ENCODE data around the gene NFATC1.

NFATC1 gene

DNA sequence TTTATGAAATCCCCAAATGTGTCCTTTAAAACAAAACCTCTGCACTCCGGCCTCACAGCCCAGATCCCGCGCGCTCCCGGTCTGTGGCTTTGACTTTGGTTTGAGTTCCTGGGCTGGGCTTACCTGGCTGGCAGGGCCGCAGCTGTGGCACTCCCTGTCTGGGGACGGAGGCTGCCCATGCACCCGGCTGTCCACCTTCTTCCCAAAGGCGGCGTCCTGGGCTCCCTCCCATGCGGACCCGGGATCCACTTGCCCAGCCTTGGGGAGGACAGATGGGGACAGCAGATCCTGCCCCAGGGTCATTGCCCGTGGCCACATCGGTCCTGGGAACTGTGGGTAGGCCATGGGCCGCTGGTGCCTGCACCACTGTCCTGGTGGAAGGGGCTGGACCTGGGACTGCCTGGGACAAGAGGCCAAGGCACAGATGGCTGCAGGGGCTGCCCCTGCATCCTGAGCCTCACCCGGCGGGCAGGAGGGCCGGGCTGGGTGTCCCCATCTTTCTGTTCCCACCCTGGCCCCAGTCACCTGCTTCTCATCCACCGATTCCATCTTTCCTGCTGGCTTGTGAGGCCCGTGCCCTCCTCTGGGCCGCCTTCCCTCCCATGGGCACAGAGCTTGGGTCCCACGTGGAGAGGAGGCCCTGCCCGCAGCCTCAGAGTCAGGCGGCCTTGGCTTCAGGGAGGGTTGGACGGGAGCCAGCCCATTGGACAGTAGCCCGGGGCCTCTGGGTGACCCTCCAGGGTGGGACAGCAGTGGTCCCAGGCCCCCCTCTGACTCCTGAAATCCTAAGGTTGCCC, 27.7 kb downstream of the NFATC1 start:
- DNase-seq (ENCODE audit: low read depth) = no peak

DNA sequence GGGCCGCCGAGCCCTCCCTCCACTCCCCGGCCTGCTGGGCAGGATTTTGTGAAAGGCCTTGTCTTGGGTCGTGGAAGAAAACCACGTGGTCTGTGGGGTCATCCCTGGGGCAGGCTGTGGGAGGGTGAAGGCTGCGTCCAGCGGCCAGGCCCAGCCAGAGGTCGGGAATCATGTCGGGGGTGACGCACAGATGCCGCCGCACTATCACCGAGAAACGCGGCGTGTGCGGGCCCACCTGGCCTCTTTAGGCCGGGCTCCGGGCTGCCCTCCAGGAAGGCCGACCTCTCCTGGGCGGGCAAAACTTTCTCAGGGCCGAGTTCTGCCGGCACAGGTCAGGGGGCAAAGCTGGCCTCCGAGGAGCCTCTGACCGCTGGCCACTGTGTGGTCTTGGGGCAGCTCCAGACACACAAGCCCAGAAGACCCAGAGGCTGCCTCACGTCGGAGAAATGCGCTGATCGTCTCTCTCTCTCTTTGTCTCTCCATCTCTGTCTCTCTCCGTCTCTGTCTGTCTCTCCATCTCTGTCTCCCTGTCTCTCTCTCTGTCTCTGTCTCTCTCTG, 28.4 kb downstream of the NFATC1 start:
- DNase-seq (ENCODE audit: low read depth) = no peak

DNA sequence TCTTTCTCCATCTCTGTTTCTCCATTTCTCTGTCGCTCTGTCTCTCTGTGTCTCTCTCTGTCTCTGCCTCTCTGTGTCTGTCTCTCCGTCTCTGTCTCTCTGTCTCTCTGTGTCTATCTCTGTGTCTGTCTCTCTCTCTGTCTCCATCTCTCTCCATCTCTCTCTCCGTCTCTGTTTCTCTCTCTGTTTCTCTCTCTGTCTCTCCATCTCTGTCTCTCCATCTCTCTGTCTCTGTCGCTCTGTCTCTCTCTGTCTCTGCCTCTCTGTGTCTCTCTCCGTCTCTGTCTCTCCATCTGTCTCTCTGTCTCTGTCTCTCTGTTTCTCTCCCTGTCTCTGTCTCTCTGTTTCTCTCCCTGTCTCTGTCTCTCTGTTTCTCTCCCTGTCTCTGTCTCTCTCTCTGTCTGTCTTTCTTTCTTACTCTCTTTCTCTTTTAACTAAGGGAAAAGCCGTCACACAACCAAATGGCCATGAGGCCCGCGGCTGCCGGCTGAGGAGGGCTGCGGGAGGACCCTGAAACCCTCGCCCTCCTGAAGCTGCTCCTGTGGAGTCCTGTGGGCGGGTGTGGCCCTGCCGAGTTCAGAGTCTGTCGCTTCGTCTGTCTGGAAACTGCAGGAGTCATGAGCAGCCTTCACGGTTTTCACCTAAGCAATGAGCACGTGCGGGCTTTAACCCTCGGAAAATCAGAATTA, 29.3 kb downstream of the NFATC1 start:
- DNase-seq (ENCODE audit: low read depth) = no peak

DNA sequence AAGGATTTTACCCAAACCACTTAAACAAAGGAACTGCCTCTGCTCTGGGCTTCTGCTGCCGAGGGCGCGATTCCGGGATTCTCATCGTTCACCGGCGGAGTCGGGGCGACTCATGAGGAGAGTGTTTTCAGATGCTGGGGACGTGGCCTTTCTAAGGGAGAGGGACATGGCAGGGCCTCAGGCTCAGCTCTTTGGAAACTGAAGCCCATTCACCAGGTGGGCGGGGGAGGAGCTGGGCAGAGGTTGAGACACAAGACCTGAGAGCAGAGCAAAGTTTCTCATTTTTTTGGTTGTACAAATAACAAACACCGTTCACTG, 29.8 kb downstream of the NFATC1 start:
- DNase-seq (ENCODE audit: low read depth) = no peak

DNA sequence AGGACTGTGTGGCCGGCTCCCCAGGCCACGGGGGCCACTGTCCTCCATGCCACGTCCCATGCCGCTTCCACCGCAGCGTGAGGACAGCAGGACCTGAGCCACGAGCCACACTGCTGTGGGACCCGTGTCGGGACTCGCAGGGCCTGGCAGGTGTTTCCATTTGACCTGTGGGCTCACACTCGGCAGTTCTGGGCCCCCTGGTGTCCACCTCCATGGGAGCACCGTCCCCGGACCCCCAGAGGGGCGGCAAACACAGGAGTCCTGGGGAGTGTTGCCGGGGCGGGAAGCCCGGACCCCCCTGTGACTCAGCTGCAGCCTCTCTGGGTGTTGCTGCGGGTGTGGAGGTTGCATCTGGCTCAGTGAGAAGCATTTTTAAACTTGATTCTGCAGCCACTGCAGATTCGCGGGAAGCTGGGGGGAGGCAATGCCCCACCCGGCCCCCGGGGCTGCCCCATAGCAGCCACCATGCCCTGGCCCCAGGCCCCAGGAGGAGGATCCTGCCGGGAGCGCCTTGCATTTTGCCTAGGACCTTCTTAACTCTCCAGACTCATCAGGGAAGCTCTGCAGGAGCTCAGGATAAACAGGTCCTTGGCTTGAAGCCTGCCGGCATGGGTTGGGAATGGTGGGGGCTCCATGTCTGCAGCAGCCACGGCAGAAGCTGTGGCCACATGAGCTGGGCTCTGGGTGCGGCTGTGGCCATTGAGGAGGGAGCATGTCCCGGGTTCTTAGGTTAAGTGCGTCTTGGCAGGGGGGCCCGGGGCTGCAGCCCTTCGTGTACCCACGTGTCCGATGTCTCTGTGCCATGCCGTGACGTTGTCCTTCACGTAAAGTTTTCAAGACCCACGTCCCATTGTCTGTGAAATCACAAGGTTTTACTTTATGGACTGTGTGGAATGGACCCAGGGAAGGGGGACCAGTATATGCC, 30.9 kb downstream of the NFATC1 start:
- DNase-seq (ENCODE audit: low read depth) = no peak

DNA sequence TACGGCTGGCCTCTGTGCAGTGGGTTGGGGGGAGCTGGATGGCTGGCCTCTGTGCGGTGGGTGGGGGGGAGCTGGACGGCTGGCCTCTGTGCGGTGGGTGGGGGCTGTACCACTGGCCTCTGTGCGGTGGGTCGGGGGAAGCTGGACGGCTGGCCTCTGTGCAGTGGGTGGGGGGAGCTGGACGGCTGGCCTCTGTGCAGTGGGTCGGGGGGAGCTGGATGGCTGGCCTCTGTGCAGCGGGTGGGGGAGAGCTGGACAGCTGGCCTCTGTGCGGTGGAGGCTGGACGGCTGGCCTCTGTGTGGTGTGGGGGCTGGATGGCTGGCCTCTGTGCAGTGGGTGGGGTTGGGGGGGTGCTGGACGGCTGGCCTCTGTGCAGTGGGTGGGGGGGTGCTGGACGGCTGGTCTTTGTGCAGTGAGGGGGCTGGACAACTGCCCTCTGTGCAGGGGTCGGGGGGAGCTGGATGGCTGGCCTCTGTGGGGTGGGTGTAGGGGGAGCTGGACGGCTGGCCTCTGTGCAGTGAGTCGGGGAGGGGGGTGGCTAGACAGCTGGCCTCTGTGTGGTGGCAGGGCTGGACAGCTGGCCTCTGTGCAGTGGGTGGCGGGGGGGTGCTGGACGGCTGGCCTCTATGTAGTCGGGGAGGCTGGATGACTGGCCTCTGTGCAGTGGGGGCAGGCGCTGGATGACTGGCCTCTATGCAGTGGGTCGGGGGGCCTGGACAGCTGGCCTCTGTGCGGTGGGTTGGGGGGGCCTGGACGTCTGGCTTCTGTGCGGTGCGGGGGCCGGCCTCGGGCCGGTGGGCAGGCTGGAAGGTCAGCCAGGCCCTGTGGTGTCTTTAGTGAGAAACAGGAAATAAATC, 31.9 kb downstream of the NFATC1 start:
- DNase-seq (ENCODE audit: low read depth) = no peak

DNA sequence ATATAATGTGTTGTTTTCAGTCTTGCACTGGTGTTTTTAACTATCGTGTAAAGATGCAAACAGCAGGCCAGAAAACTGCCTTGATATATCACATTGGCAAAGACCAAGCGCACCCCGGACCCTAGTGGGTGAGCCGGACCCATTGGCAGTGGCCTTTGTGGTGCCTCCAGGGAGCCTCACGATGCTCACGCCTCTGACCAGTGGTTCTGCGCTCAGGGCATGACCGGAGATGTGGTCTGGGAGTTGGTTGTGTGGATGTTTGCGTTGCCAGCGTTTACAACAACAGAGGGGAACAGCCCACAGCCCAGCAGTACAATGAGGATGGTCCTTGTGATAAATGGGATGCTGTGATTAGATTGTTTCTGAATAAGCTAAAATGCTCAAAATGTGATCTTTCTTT, 32.6 kb downstream of the NFATC1 start:
- no peak for DNase-seq (ENCODE audit: low read depth)

DNA sequence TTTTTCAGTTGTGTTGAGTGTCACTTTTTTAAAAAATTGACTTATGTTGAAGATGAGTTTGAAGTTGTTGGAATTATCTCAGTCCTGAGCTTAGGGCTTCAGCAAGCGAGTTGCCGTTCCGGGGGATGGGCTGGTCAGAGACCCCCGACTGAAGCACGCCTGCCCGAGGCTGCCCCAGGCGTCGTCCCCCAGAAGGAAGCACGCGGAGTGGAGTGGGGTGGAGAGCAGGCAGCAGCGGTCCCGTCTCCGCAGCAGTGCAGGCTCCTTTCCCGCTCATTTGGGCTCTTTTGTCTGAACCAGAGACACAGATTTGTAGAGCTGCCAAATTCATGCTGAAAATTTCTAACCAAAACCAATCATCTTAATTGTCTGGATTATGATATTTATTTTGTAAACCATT, 33.7 kb downstream of the NFATC1 start:
- DNase-seq (ENCODE audit: low read depth) = no peak

DNA sequence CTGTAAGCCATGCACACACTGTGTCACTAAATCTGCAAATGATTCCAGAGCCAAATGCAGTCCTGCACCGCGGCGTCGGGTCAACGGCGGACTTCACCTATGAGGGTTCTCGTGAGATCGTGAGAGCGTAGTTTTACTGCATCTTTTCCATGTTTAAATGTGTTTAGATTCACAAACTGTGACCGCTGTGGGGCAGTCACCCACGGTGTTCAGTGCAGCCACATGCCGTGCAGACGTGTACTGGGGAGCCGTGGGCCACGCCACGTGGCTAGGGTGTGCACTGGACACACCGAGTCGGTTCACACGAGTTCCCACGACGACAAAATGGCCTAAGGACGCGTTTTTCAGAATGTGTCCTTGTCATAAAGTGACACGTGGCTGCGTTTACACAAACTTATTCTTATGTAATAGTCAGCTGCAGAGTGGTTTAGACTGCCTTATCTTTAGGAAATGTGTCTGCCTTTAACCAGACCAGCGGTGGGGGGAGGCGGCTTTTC, 34.1 kb downstream of the NFATC1 start:
- DNase-seq (ENCODE audit: low read depth) = no peak

DNA sequence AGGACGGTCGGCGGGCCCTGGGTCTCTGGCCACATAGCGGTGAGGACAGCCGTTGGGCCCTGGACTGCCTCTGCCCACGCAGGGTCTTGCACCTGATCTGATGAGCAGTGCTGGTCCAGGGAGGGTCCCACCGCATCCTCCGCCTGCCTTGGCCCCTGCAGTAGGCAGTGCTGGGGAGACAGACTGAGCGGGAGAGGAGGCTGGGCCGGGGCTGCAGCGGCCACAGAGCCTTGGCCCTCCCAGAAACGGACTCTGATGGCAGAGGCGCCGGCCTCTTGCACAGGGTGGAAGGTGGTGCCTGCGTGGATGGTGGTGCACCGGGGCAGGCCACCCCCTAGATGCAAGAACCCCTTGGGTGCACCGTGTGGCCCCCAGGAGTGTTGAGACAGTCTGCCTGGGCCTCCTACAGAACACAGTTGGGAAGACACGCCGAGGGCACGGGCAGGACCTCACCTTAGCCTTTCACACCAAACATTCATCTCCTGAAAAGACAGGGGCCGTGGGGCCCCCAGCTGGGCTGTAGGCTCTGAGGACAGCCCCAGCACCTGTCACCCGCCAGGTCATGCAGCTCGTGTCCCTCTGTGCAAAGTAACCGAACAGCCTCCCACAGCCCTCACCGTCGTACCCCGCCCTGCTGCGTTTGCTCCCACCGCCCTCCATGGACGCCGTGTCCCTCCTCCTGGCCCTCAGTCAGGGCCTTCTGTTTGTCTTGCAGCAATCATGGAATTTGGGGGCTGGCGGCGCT, 36.8 kb downstream of the NFATC1 start:
- no peak for DNase-seq (ENCODE audit: low read depth)

DNA sequence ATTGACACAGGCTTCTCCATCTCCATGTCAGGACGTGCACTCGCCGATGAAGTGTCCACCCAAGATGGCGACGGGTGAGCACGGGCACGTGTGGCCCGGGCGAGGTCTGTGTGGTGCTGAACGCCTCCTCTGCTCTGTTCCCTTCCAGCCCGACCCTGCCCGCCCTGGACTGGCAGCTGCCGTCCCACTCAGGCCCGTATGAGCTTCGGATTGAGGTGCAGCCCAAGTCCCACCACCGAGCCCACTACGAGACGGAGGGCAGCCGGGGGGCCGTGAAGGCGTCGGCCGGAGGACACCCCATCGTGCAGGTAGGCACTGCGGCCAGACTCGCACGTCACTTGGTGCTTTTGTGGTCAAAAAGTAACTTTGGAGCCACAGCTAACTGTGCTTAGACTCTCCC, 37.7 kb downstream of the NFATC1 start:
- DNase-seq (ENCODE audit: low read depth) = no peak

DNA sequence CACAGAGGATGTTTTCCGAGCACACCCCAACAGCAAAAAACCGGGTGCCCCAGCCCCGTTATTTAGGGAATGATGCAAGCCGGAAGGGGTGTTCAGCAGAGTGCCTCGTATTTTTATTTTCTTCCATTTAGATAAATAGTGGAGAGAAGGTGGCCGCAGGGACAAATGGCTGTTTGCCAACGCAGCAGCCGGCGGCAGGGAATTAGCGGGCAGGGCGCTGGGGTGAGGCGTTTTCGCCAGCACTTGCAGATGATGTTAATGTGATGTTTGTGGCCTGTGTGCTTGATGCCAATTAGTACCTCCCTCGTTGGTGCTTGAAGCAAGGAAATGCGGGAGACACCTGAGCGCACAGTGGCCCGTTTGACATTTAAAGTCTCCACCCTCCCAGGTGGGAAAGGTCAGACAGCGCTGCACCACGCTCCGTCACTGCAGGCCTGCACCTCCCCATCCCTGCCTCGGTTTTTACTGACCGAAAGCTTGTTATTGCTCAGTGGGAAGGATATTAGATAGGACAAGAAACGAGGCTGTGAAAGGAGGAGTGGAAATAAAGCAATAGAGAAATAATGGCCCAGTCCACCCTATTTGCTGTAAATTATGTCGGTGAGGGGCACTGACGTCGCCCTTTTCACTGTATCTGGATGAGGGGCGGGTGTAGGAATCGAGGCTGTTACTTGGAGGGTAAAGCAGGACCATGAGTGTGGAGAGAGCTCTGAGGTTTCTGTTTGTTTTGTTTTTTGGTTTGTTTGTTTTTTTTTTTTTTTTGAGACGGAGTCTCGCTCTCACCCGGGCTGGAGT, 39.1 kb downstream of the NFATC1 start:
- DNase-seq (ENCODE audit: low read depth) = no peak

DNA sequence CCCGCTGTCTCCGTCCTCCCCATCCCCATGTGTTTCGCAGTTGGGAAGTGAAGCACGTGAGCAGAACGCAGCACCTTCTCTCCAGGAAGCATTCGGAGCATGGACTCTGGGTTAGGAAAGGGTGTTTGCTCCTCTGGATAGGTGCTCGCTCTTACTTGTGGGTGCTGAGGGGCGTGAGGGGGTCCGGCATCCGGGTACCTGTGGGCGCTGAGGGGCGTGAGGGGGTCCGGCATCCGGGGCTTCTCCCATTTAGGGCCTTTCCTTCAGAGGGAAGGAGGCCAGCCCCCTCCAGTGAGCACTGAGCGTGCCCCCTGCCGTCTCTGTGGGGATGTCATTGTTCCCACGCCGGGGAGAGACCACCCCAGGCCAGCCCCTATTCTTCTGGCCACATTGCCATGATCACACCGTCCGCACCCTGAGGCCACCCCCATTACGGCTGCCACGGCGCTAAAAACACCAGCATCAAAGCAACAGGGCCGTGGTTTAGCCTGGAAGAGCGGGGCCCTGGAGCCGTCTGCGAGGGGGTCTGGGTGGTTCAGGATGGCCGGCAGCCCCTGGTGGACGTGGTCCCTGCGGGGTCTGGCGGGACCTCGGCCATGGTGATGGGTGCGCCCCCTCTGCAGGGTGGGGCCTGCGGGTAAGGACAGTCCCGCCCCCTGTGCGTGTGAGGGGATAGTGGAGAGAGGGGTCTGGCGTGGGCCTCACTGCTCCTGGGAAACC, 41.0 kb downstream of the NFATC1 start:
- DNase-seq (ENCODE audit: low read depth) = no peak

DNA sequence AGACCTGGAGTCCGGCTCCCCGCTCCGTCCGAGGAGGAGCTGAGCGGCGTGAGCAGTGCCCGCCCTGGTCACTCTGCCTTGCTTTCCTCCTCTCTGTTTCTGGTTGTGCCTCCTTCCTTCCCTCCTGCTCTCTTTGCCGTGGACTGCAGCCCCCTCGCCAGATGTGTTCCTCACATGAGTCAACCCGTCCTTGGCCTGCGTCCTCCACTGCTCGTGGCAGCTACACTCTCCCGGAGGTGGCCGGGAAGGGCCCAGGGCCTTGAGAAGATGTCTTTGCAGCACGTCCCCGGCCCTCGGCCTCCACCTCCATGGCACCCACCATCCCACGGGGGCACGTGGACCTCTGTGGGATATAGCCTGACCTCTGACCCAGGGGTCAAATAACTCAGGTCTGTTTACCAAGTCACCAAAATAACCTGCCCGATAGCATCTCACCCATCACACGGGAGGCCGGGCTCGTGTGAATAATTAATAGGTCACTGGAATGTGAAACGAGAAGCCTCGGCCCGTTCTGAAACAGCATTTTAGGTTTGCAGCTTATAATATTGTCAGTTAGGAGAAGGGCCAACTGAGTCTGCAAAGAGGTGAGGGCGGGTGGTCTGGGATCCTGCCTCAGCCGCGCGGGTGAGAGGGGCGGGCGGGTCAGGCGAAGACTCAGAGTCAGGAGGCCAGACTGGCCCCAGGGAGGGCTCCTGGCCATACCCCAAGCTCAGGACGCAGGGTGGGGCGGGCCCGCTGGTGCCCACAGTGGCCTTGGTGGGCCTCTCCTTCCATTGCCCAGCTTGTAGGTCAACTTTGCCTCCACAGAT, 42.6 kb downstream of the NFATC1 start:
- no peak for DNase-seq (ENCODE audit: low read depth)

DNA sequence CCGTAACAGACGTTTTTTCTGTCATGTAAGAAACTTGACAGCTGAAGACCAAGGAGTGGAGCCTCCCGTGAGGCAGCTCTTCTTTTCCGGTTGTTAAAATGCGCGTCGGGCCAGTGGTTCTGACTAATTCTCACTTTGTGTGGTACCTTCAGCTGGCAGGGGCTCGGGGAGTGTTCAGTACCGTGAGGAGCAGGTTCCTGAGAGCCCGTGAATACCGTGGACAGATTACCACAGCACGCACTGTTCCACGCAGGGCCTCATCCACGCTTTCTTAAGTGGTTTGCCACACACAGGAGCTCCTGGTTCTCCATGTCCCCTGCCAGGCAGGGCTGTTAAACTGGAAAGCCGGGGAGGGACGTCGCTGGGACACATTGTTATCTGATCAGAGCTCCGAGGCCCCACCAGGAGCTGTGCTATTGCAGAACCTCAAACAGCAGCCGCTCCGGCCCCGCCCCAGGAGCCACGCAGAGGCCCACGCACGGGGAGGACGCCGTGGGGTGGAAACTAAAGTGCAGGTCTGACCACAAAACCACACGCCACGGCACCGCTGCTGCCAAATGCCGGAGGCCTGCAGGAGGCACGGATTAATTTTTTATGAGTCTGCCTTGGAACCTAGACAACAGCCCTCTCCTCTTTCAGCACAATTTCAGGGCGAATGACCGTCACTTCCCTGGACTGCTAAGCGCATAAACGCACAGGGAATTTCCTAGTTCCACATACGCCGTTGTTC, 43.3 kb downstream of the NFATC1 start:
- DNase-seq (ENCODE audit: low read depth) = peak; percentile 37

DNA sequence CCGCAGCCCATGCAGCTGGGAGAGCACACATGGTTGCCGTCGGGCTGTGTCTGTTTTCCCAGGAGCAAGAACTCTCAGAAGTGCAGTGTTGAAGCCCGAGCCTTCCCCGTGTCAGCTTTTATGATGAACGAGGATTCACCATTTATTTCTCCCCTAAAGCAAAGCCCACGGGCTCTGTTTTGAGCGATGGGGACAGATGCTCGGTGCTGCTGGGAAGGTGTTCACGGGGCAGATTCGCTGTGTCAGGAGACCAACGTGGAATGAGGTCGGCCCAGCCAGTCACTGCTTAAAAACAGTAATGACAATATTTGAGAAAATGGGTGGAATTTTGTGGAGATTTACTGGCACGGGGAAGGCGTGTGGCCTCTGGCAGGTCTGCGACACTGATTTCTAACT, 43.9 kb downstream of the NFATC1 start:
- DNase-seq (ENCODE audit: low read depth) = no peak

DNA sequence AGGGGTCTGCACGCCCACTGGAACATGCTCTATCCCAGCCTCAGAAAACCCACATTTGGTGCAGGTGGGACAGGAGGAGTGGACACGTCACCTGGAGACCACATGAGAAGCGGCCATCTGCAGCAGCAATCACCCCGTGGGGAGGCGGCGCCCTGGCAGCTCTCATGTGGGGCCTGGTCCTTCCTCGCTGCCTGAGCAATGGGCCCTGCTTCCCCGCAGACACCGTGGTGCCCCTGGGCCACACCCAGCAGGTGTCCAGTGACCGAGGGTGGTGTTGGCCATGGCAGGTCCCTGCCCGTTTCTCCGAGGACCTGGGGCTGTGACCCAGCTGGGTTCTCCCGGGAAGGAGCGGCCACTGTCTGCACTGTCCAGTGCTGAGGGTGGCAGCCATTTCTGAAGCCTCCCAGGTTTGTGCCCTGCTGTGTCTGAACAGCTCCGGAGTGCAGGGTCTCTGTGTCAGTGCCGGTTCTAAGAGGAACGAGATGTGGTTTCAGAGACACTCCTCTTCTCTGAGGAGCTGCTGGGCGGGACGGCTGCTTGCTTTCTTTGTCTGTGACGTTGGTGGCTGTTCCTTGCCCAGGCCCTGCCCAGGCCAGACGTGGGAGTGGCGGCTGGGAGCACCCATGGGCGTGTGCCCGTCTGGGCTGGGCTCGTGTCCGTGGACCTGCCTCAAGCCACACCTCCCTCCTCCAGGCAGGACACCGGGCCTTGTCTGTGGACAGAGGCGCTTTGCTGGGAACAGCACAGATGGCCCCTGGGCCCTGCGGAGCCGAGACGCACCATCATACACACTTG, 44.8 kb downstream of the NFATC1 start:
- no peak for DNase-seq (ENCODE audit: low read depth)
